Measurements from ENCODE around the gene CCDC154.

GRCh38 chr16:1439058-1439698 lies 5.2 kb downstream of the CCDC154 start:
- TF ChIP-seq CTCF (IDR thresholded peaks at IDR 0.05; ENCODE audit: insufficient read depth, low read length, poor library complexity, severe bottlenecking) (no peak), EZH2phosphoT487 (conservative IDR thresholded peaks at IDR 0.05; ENCODE audit: low read length) (no peak)
